ENCODE data around the gene U2AF2. TPM values are rescaled to one million over a fixed set of nuclear protein-coding genes. Genes with fewer than 3 reads are reported as not detected.

The U2AF2 gene
- total RNA-seq, 2 donors from 2014 or later = 142 to 167 TPM

GRCh38 chr19:55680339-55681130, 25.7 kb downstream of the U2AF2 start:
- intact Hi-C loops (cut with DNase I, micrococcal nuclease) = no loop called here
- DNase-seq (no peak), ATAC-seq (no peak)

GRCh38 chr19:55681131-55682092, 26.6 kb downstream of the U2AF2 start:
- DNase-seq (no peak), ATAC-seq (no peak)
- intact Hi-C loops (cut with DNase I, micrococcal nuclease) = no loop called here

- peak; percentile 60 for ATAC-seq
- DNase-seq = peak; percentile 64 to 76
Observed at GRCh38 chr19:55683449-55684261, 28.8 kb downstream of the U2AF2 start.

GRCh38 chr19:55684946-55685681, 30.3 kb downstream of the U2AF2 start:
- no peak for ATAC-seq
- intact Hi-C loops (cut with DNase I, micrococcal nuclease) = no loop called here
- DNase-seq = peak in 1 of 2 donors; percentile 31

More at GRCh38 chr19:55683449-55684261, 28.8 kb downstream of the U2AF2 start:
- intact Hi-C loops (cut with DNase I, micrococcal nuclease) = no loop called here

- intact Hi-C loops (cut with DNase I, micrococcal nuclease) = no loop called here
- no peak for ATAC-seq
- no peak for DNase-seq
Observed at GRCh38 chr19:55685776-55686175, 30.9 kb downstream of the U2AF2 start.

GRCh38 chr19:55686311-55687050, 31.6 kb downstream of the U2AF2 start:
- intact Hi-C loops (cut with DNase I, micrococcal nuclease) = no loop called here
- no peak for ATAC-seq
- peak in 1 of 2 donors; percentile 36 for DNase-seq

GRCh38 chr19:55687281-55688201, 32.7 kb downstream of the U2AF2 start:
- DNase-seq (peak; percentile 75 to 88), ATAC-seq (peak; percentile 33)
- intact Hi-C loops (cut with DNase I, micrococcal nuclease) = no loop called here

- ATAC-seq (peak; percentile 77), DNase-seq (peak; percentile 86 to 92)
- intact Hi-C loops (cut with DNase I, micrococcal nuclease) = no loop called here
Observed at GRCh38 chr19:55688422-55689218, 33.8 kb downstream of the U2AF2 start.

GRCh38 chr19:55689411-55690108, 34.7 kb downstream of the U2AF2 start:
- ATAC-seq = no peak
- DNase-seq = peak in 1 of 2 donors; percentile 36
- intact Hi-C loops (cut with DNase I, micrococcal nuclease) = no loop called here

GRCh38 chr19:55690109-55690768, 35.4 kb downstream of the U2AF2 start:
- no peak for ATAC-seq
- intact Hi-C loops (cut with DNase I, micrococcal nuclease) = no loop called here
- DNase-seq = no peak

GRCh38 chr19:55690769-55691545, 36.1 kb downstream of the U2AF2 start:
- ATAC-seq (no peak), DNase-seq (no peak)
- intact Hi-C loops (cut with DNase I, micrococcal nuclease) = no loop called here

- ATAC-seq (no peak), DNase-seq (peak in 1 of 2 donors; percentile 26)
- intact Hi-C loops (cut with DNase I, micrococcal nuclease) = no loop called here
Observed at GRCh38 chr19:55691561-55692481, 37.0 kb downstream of the U2AF2 start.

- DNase-seq = peak in 1 of 2 donors; percentile 22
- no peak for ATAC-seq
- intact Hi-C loops (cut with DNase I, micrococcal nuclease) = no loop called here
Observed at GRCh38 chr19:55692681-55693081, 37.8 kb downstream of the U2AF2 start.
